ENCODE results near the gene PMFBP1.

DNA sequence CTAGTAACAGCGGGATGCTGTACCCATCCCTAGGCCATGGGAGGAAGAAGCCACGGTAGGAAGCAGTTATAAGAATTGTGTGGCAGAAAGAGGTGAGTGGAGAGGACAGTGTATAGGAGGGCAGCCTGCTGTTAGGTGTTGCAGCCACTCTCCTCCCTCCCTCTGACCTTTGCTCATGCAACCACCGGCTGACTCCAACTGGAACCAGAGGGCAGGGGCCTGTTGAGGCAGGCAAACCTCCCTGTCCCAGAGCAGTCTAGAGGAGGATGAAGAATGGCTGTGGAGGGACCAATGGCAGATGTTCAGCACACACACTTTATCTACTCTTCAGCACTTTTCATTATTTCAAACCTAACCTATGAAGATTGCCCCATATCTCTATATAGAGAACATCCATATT is 80.7 kb downstream of the PMFBP1 start:
- TF ChIP-seq CTCF (IDR thresholded peaks at IDR 0.05) (no peak), EP300 (IDR thresholded peaks at IDR 0.05) (no peak), POLR2AphosphoS5 (IDR thresholded peaks at IDR 0.05) (no peak)
